ENCODE data around the gene PLPPR2.
"Not testable (repeated sequence)": the region's sequence is repeated elsewhere in the genome, so short reads cannot be mapped to it uniquely, and the experiment has no call there.

The PLPPR2 gene

DNA sequence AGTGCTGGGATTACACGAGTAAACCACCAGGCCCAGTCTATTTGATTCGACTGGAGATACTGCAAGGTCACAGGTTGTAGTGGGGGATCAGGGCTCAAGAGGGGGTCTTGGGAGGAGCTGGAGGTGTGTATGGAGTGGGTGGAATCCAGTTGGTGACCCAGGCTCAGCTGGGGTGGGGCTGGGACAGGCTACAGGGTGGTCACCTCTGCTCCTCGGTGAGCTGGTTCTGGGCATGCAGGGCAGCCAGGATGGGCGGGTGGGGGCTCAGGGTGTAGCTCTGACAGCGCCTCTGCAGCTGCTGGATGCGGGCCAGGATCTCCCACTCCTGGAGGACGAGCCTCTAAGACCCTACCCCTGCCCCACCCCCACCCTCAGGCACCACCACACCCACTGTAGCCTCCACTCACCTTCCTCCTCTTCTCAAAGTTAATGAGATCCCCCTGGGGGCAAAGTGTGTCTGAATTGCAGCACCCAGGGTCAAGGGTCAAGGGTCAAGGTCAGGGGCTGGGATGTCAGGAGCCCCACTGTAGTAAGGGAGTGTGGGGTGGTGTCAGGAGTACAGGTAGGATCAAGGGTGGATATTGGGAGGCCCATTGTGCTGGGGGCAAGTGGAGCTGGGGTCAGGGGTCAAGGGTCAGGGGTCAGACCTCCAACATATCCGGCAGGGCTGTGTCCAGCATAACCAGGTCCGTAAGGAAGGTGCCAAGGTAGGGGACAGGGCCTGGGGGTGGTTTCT is 46.7 kb downstream of the PLPPR2 start:
- no peak for DNase-seq

- no peak for DNase-seq
Measured at GRCh38 chr19:11404588-11405222, 49.5 kb downstream of the PLPPR2 start.

- no peak for DNase-seq
Measured at GRCh38 chr19:11405846-11406643, 50.8 kb downstream of the PLPPR2 start.

GRCh38 chr19:11406703-11407236 is 51.5 kb downstream of the PLPPR2 start:
- DNase-seq = not testable (repeated sequence)

- no peak for DNase-seq
Measured at GRCh38 chr19:11408591-11408990, 53.4 kb downstream of the PLPPR2 start.

- no peak for DNase-seq
Measured at GRCh38 chr19:11410682-11411081, 55.5 kb downstream of the PLPPR2 start.

GRCh38 chr19:11414544-11414943 is 59.3 kb downstream of the PLPPR2 start:
- DNase-seq = peak; percentile 10 to 37
